Breast epithelium (tissue), 3 donors: ENCODE data around the gene BCL11B.

ENCODE experiments used
- CTCF ChIP-seq, 3 donors: fragments of 450-650 bp; IDR thresholded peaks; one replicate each; pipeline ENCODE4 v1.5.1; 2016 to 2017; ENCODE audit warnings: antibody characterized with exemption in 3 of 3, mild to moderate bottlenecking in 3 of 3, moderate library complexity in 3 of 3
- POLR2A ChIP-seq: fragments of 450-650 bp; IDR thresholded peaks from one replicate; pipeline ENCODE4 v1.6.1; 2016; ENCODE audit warnings: antibody characterized with exemption, mild to moderate bottlenecking, moderate library complexity

- no peak for TF ChIP-seq CTCF (IDR thresholded peaks at IDR 0.05)
- no peak for TF ChIP-seq POLR2A
Measured at GRCh38 chr14:99136047-99136400, 136.0 kb downstream of the BCL11B start.
